Motor neuron (in vitro differentiated cells): ENCODE data around the gene UBE2J2. TPM values are rescaled to one million over a fixed set of nuclear protein-coding genes. Genes with fewer than 3 reads are reported as not detected.
A peak's percentile ranks its signal among the peaks of the same experiment; 100 is the strongest.

Experiments used
- ATAC-seq, 8 experiments: fragments of 200-7000 bp; cut with Tn5 transposase; replicated peaks in 6 of 8; 2 replicates each; pipeline ENCODE4 v1.8.0; 2021; ENCODE audit warnings: mild to moderate bottlenecking in 8 of 8, moderate library complexity in 8 of 8
- H3K27ac ChIP-seq, 2 donors: fragments of 250-450 bp; sonication (Bioruptor Pico); 2 replicates each; pipeline ENCODE4 v1.9.0; 2021; ENCODE audit warnings: antibody characterized with exemption in 2 of 2, mild to moderate bottlenecking in 2 of 2, moderate library complexity in 1 of 2
- H3K4me1 ChIP-seq, 2 donors: fragments of 250-450 bp; sonication (Bioruptor Pico); replicated peaks in 1 of 2; 2 replicates each; pipeline ENCODE4 v1.6.1; 2021; ENCODE audit warnings: antibody characterized with exemption in 2 of 2, mild to moderate bottlenecking in 2 of 2, moderate library complexity in 1 of 2
- H3K4me3 ChIP-seq, 5 donors: fragments of 250-450 bp; sonication (Bioruptor Pico); 2 replicates each; pipeline ENCODE4 v1.9.0; 2021; ENCODE audit warnings: antibody characterized with exemption in 5 of 5, mild to moderate bottlenecking in 5 of 5, moderate library complexity in 4 of 5
- WGBS, 10 experiments: fragments of 450-650 bp; shearing (Covaris generic); methylation state at CpG; one replicate each; pipeline ENCODE4 v1.0.0; 2022; 5-methylcytosine and 5-hydroxymethylcytosine counted together
- in situ Hi-C, 9 experiments: fragments of 400-800 bp; cut with MboI; loops; one replicate each; pipeline ENCODE4 v1.15.0; 2021; ENCODE audit warnings: low sequenced_read_pairs in 9 of 9, low pct_unique_long_range_greater_than_20kb in 2 of 9; ENCODE audit not compliant: unreplicated experiment in 9 of 9
- total RNA-seq, 8 experiments: library from RNA; unstranded; fragments of 300-600 nt; gene quantifications; 2 replicates each; pipeline versions ENCODE4 v1.2.3 to v1.2.4, GENCODE V29; 2022

UBE2J2 gene
- total RNA-seq, 8 experiments from 2014 or later, result 34.4 to 62.7 (median 46.5) TPM

DNA sequence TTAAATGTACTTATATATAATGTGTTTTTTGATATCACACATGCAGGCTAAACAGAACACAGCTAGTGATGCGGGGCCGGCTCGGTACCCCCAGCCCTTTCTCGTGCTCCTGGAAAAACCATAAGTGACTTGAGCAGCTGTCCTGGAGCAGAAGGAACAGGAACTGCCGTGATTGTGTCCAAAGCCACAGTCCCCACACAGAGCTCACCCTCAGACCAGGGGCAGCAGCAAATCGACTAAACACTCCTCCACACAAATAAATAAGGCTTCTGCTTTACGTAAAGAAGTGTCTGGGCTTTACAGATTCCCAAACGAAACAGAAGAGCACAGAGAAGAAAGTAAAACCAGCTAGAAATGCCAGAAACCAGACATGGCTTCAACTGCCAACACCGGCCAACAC, 9.6 kb downstream of the UBE2J2 start:
- Histone ChIP-seq H3K27ac (no peak overlapping the region), H3K4me3 (no peak overlapping the region), H3K4me1 (no peaks in the 10 kb centered on the region)
- in situ Hi-C loops, result loop anchor here in 3 of 9 experiments (25.0 kb wide), 2 partner anchors 102 to 252 kb away; partner anchors contain the start of genes AGRN (in 2 of the 3), HES4 (in 2 of the 3), ISG15 (in 2 of the 3) and TTLL10 (in 1 of the 3)
- 83 to 100% (median 89%) methylated on average over 1 to 9 of the region's 9 CpGs; no CpG with 5 or more reads in 3 of the 10 experiments for WGBS, 10 experiments
- ATAC-seq, result no peak

DNA sequence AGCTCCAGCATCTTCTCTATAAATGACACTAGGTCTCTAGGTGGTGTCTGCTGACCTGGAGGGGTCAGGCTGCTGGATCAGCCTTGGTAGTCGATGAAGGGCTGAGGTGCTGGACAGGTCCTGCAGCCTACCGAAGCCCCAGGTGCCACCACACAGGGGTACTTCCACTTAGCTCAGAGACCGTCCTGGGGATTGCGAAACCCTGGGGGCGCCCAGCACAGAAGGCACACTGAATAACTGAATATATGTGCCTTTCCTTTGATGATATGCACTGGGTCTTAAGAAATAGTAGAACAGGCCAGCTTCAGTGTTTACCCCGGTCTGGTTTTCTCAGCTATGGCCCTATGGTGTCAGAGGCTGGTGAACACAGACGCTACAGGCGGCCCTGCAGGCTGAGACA, 10.9 kb downstream of the UBE2J2 start:
- no peak for ATAC-seq
- 80 to 100% (median 96%) methylated on average over 1 to 7 of the region's 8 CpGs; no CpG with 5 or more reads in 3 of the 10 experiments for WGBS, 10 experiments
- Histone ChIP-seq H3K27ac (no peak overlapping the region), H3K4me1 (no peaks in the 10 kb centered on the region), H3K4me3 (no peak overlapping the region)
- in situ Hi-C loops, result loop anchor here in 3 of 9 experiments (25.0 kb wide), 2 partner anchors 100 to 250 kb away; partner anchors contain the start of genes AGRN (in 2 of the 3), HES4 (in 2 of the 3), ISG15 (in 2 of the 3) and TTLL10 (in 1 of the 3)

DNA sequence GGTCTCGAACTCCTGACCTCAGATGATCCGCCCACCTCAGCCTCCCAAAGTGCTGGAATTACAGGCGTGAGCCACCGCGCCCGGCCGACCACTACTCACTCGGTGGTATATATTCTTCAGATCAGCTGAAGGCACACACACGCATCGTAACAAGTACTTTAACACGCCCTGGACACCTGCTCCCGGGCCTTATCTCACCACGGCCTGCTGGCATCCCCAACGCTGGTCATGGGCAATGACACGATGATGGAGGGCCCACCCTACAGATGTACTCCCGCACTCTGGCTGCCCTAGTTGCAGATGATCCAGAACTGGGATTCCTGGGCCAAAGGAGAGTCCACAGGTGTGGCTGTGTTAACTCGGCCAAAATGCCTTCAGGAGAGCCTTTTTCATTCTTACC, 11.6 kb downstream of the UBE2J2 start:
- in situ Hi-C loops, result loop anchor here in 3 of 9 experiments (25.0 kb wide), 2 partner anchors 100 to 250 kb away; partner anchors contain the start of genes AGRN (in 2 of the 3), HES4 (in 2 of the 3), ISG15 (in 2 of the 3) and TTLL10 (in 1 of the 3)
- WGBS, 10 experiments, result 80 to 100% (median 98%) methylated on average over 1 to 17 of the region's 17 CpGs; no CpG with 5 or more reads in 3 of the 10 experiments
- no peaks in the 10 kb centered on the region for H3K4me1 ChIP-seq
- H3K27ac ChIP-seq, result no peak overlapping the region
- no peak for ATAC-seq
- no peak overlapping the region for H3K4me3 ChIP-seq

DNA sequence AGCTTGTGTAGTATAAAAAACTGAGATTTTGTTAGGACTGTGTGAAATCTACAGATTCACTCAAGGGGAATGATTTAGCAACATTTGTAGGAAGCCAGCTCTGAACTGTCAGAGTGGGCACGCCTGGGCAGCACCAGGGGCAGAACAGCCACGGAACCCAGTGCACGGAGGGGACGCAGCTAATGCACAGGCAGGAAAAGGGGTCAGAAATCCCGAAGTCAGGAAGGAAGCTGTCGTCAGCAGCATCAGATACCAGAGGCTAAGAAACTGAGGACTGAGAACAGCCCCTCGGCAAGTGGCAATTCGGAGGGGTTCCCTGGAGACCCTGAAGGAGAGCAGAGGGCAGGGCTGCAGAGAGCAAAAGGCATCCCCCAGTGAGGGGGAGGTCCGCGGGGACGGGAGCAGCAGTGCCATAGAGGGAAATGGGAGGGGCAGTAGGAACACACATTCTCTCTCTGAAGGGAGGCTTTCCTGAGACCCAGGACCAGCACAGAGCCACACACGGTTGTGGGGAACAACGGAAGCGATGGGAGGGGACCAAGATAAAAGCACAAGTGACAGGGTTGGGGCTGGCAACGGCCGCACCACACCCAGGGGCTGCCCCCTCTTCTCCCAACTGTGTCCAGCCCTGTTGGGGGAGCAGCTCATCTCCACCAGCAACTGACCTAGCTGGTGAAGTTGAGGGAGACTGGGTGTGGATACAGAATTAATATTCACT, 12.7 kb downstream of the UBE2J2 start:
- no peak overlapping the region for H3K27ac ChIP-seq
- no peaks in the 10 kb centered on the region for H3K4me1 ChIP-seq
- ATAC-seq, result no peak
- no peak overlapping the region for H3K4me3 ChIP-seq
- in situ Hi-C loops, result loop anchor here in 3 of 9 experiments (25.0 kb wide), 2 partner anchors 99 to 249 kb away; partner anchors contain the start of genes AGRN (in 2 of the 3), HES4 (in 2 of the 3), ISG15 (in 2 of the 3) and TTLL10 (in 1 of the 3)
- 70 to 97% (median 87%) methylated on average over 3 to 13 of the region's 16 CpGs; no CpG with 5 or more reads in 4 of the 10 experiments for WGBS, 10 experiments

DNA sequence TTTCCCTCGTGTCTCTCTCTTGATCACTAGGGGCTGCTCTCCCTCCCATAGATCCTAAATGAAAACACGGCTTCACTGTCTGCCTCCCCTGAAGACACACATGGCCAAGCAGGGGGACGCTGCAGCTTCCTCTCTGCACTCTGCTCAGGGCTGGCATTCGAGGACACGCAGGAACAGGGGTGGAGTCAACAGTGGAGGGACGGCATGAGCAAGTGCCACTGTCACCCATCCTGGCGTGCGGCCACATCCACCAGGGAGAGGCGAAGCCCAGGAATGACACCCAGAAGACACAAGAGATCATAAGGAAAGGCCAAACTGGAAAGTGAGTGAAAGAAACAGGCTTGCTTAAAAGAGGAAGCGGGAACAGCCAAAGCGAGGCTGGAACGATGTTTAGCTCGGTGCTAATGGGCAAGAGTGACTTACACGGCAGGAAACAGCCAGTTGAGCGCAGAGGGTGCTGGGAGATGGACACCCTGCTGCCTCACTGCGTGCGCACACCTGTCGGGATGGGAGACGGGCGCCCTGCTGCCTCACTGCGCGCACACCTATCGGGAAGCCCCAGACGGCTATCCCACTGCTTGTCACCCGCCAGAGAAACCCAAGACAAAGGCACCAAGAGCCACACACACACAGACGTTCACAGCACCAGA, 13.6 kb downstream of the UBE2J2 start:
- ATAC-seq, result no peak
- Histone ChIP-seq H3K4me1 (no peaks in the 10 kb centered on the region), H3K4me3 (no peak overlapping the region), H3K27ac (no peak overlapping the region)
- WGBS, 10 experiments, result 79 to 100% (median 87%) methylated on average over 1 to 24 of the region's 26 CpGs; no CpG with 5 or more reads in 2 of the 10 experiments
- in situ Hi-C loops, result loop anchor here in 3 of 9 experiments (10.0 to 25.0 kb wide), 3 partner anchors 98 to 248 kb away; partner anchors contain the start of genes AGRN (in 2 of the 3), HES4 (in 2 of the 3), ISG15 (in 2 of the 3) and C1orf159 (in 1 of the 3)

DNA sequence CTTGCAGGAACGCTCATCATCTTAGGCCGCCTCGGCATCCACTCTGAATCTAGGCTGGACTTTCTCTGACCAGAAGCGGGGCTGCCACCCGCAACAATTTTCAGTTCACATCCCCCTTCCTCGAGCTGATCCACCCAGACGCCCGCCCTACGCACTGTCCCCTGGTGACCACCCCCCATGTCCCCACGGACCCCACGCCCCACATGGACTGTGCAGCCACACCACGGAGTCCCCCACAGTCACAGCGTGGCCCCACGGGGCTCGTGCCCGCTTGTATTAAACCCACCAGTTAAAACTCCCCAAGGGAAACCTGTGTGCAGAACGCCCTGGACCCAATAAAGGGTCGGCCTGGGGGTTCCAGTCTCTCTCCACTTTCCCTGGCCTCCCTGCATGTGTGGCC, 14.1 kb downstream of the UBE2J2 start:
- ATAC-seq, result peak in 1 of 8 experiments; percentile 19
- 94 to 100% methylated on average over 2 to 9 of the region's 18 CpGs; no CpG with 5 or more reads in 8 of the 10 experiments for WGBS, 10 experiments
- Histone ChIP-seq H3K4me1 (no peaks in the 10 kb centered on the region), H3K4me3 (no peak overlapping the region), H3K27ac (no peak overlapping the region)
- in situ Hi-C loops, result loop anchor here in 3 of 9 experiments (10.0 to 25.0 kb wide), 3 partner anchors 97 to 247 kb away; partner anchors contain the start of genes AGRN (in 2 of the 3), HES4 (in 2 of the 3), ISG15 (in 2 of the 3) and C1orf159 (in 1 of the 3)

DNA sequence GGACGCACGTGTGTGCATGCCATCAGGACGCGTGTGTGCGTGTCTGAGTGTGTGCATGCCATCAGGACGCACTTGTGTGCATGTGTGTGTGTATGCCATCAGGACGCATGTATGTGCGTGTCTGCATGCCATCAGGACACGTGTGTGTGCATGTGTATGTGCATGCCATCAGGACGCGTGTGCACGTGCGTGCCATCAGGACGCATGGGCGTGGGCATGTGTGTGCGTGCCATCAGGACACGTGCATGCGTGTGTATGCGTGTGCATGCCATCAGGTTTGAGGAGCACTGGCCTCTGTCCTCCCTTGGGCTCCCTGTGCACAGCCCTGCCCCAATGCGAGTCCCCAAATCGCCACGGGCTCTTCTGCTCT, 14.6 kb downstream of the UBE2J2 start:
- peak in 3 of 8 experiments; percentile 8 to 15 (median 13) for ATAC-seq
- 88 to 100% (median 95%) methylated on average over 1 to 18 of the region's 22 CpGs; no CpG with 5 or more reads in 5 of the 10 experiments for WGBS, 10 experiments
- Histone ChIP-seq H3K4me3 (no peak overlapping the region), H3K27ac (no peak overlapping the region), H3K4me1 (no peaks in the 10 kb centered on the region)
- in situ Hi-C loops, result loop anchor here in 3 of 9 experiments (10.0 to 25.0 kb wide), 3 partner anchors 97 to 247 kb away; partner anchors contain the start of genes AGRN (in 2 of the 3), HES4 (in 2 of the 3), ISG15 (in 2 of the 3) and C1orf159 (in 1 of the 3)

DNA sequence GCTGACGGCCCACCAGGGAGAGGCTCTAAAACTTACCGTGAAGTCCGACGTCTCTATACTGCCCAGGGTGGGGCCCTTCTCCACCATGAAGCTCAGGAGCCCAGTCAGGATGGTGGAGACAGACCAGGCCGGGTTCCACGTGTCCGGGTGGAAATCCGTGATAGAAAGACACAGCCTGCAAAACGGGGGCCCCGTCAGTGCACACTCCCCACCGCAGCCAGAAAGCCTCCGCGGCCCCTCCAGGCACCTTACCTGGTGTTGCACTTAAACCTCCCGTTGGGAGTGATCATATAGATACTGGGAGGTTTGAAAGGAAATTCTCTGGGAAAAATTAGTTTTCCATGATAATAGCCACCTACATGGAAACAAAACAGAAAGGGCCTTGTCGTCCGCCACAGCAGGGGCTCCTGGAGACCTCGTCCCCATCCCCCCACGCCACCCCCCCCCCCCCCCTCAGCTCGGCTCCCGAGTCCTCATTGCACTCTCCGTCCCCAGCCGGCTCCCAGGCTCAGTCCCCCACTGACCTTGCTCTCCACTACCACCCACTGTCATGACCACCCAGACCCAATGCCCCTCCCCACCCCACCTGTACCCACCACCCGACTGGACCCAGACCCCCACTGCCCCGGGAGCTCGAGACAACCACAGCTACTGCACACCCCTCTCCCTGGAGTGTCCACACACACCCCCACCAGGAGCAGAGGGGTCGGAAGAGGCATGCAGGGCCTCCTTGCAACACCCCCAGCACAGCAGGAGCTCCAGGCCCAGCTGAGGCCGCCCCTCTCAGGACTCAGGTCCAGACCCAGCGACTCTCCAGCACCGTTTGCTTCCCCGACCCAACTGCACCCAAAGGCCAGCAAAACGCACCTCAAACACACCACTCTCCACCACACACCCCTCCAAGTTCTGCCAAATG, 16.4 kb downstream of the UBE2J2 start:
- H3K4me1 ChIP-seq, result no peaks in the 10 kb centered on the region
- no peak overlapping the region for H3K4me3 ChIP-seq
- no peak for ATAC-seq
- in situ Hi-C loops, result loop anchor here in 3 of 9 experiments (10.0 to 25.0 kb wide), 3 partner anchors 95 to 245 kb away; partner anchors contain the start of genes AGRN (in 2 of the 3), HES4 (in 2 of the 3), ISG15 (in 2 of the 3) and C1orf159 (in 1 of the 3)
- WGBS, 10 experiments, result 87 to 100% (median 95%) methylated on average over 1 to 10 of the region's 31 CpGs; no CpG with 5 or more reads in 5 of the 10 experiments
- H3K27ac ChIP-seq, result no peak overlapping the region

DNA sequence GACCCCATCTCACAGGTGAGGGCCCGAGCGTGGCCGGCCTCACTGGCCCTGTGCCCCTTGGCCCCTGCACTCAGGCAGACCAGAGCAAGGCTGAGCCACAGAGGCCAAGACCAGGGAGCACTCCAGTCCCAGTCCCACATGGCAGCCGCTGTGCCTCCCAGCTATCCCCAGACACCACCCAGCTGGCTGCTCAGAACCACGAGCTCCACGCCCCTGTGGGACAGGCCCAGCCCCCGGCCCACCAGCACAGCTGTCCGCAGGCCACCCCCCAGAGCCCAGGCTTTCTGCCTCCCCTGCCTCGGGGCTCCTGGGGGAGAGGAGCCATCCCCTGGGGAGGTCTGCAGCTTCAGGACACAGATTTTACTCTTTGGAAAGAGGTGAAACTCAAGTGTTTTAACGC, 18.0 kb downstream of the UBE2J2 start:
- Histone ChIP-seq H3K27ac (no peak overlapping the region), H3K4me1 (no peaks in the 10 kb centered on the region), H3K4me3 (no peak overlapping the region)
- in situ Hi-C loops, result loop anchor here in 3 of 9 experiments (10.0 to 25.0 kb wide), 3 partner anchors 93 to 243 kb away; partner anchors contain the start of genes AGRN (in 2 of the 3), HES4 (in 2 of the 3), ISG15 (in 2 of the 3) and C1orf159 (in 1 of the 3)
- 58 to 100% (median 73%) methylated on average over 1 to 2 of the region's 10 CpGs; no CpG with 5 or more reads in 6 of the 10 experiments for WGBS, 10 experiments
- ATAC-seq, result no peak

DNA sequence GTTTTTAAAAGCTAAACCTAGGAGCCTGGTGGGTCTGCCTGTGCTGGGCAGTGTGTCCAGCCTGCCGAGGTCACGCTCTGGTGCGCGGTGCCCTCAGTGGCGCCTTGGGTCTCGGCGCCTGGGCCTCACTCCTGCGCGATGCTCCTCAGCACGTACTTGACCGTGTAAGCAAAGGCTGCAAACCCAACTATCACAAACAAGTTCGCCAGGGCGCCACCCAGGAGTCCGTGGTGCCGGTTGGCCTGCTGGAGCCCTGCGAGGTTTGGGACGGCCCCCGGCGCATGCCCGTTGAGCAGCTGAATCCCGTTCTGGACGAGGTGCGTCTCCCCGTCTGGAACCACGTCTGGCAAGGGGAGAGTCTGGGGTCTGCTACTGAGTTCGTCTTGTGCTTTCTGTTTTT, 18.6 kb downstream of the UBE2J2 start:
- Histone ChIP-seq H3K27ac (no peak overlapping the region), H3K4me3 (no peak overlapping the region), H3K4me1 (no peaks in the 10 kb centered on the region)
- no peak for ATAC-seq
- WGBS, 10 experiments, result 94 to 100% (median 98%) methylated on average over 1 to 21 of the region's 26 CpGs; no CpG with 5 or more reads in 5 of the 10 experiments
- in situ Hi-C loops, result loop anchor here in 3 of 9 experiments (10.0 to 25.0 kb wide), 3 partner anchors 93 to 243 kb away; partner anchors contain the start of genes AGRN (in 2 of the 3), HES4 (in 2 of the 3), ISG15 (in 2 of the 3) and C1orf159 (in 1 of the 3)

DNA sequence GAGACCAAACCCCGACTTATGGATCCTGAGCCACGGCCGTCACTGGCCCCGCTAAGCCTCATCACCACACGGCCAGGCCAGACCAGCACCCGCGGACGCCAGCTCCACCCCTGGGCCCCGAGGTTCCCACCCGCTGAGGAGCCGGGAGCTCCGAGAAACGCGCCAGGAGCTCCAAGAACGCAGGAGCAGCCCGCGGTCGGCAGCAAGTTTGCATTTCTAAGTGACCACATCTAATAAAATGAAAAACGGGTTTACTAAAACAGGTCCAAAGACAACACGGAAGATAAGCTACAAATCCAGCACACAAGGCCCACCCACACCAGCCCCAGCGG, 19.0 kb downstream of the UBE2J2 start:
- WGBS, 10 experiments, result 63 to 96% (median 93%) methylated on average over 2 to 13 of the region's 21 CpGs; no CpG with 5 or more reads in 5 of the 10 experiments
- H3K27ac ChIP-seq, result no peak overlapping the region
- peaks cover 0 to 2% of the 10 kb centered on the region in 2 donors for H3K4me1 ChIP-seq
- no peak for ATAC-seq
- in situ Hi-C loops, result loop anchor here in 3 of 9 experiments (10.0 to 25.0 kb wide), 3 partner anchors 92 to 242 kb away; partner anchors contain the start of genes AGRN (in 2 of the 3), HES4 (in 2 of the 3), ISG15 (in 2 of the 3) and C1orf159 (in 1 of the 3)
- no peak overlapping the region for H3K4me3 ChIP-seq
